Endothelial cell of umbilical vein (primary cell): ENCODE results near the gene PVR. TPM values are rescaled to one million over a fixed set of nuclear protein-coding genes. Genes with fewer than 3 reads are reported as not detected.

Experiments used
- BruUV-seq: library from RNA; stranded (reverse); fragments of 400-500 nt; replicated peaks from 2 replicates; lab custom pipeline; 2021; lab: Mats Ljungman, UMichigan
- CTCF ChIA-PET: fragments of 300-600, 350-600 bp; sonication (Branson Sonifier 250); formaldehyde crosslinking; loops from one replicate; lab custom pipeline; 2021; ENCODE audit warnings: antibody characterized with exemption, inconsistent platforms; lab: Charles Lee
- POLR2A ChIA-PET: fragments of 300-600, 350-600 bp; sonication (Branson Sonifier 250); formaldehyde crosslinking; loops from one replicate; lab custom pipeline; 2021; ENCODE audit warnings: antibody characterized with exemption, inconsistent platforms; lab: Charles Lee
- DNase-seq: peaks from one replicate; pipeline ENCODE4 v3.0.0-alpha.2; 2011; ENCODE audit warnings: low read depth, low spot score
- FAIRE-seq: peaks from 2 replicates; lab custom pipeline; 2011; peaks lifted over from hg19 to GRCh38; lab: Jason Lieb, UNC
- H2AFZ ChIP-seq: 2 replicates; pipeline ENCODE4 v1.6.0; 2012; ENCODE audit warnings: low read depth, low read length, control low read depth, inconsistent platforms
- H3K27ac ChIP-seq: 2 replicates; pipeline ENCODE4 v1.5.1; 2011; ENCODE audit warnings: low read depth, mild to moderate bottlenecking, control low read depth, low read length, moderate library complexity; ENCODE audit not compliant: insufficient read depth
- H3K27me3 ChIP-seq, 2 experiments: 2 replicates each; pipeline versions ENCODE4 v1.6.0 to v1.6.1; 2011; ENCODE audit warnings: low read length in 2 of 2, mixed read lengths in 1 of 2; ENCODE audit not compliant: control insufficient read depth in 2 of 2, insufficient read depth in 2 of 2
- H3K36me3 ChIP-seq, 2 experiments: 2 replicates in 1 of 2; 3 replicates in 1 of 2; pipeline ENCODE4 v1.5.1; 2011; ENCODE audit warnings: low read length in 2 of 2, mild to moderate bottlenecking in 1 of 2, moderate library complexity in 1 of 2; ENCODE audit not compliant: control insufficient read depth in 2 of 2, insufficient read depth in 2 of 2; ENCODE audit errors: extremely low read depth in 1 of 2
- H3K4me1 ChIP-seq: 3 replicates; pipeline ENCODE4 v1.5.1; 2011; ENCODE audit warnings: mild to moderate bottlenecking, low read length; ENCODE audit not compliant: control insufficient read depth, insufficient read depth; ENCODE audit errors: extremely low read depth
- H3K4me2 ChIP-seq: 2 replicates; pipeline ENCODE4 v1.6.1; 2011; ENCODE audit warnings: low read length, control low read depth, mixed read lengths; ENCODE audit not compliant: insufficient read depth
- H3K4me3 ChIP-seq, 3 experiments: fragments of 200-600 bp in 1 of 3; sonication (generic), shearing (Covaris generic) in 1 of 3; replicated peaks in 1 of 3; 2 replicates each; pipeline ENCODE4 v1.5.1; 2011 to 2016; ENCODE audit warnings: control low read depth in 3 of 3, low read length in 3 of 3, mild to moderate bottlenecking in 2 of 3, inconsistent platforms in 1 of 3, low read depth in 1 of 3, moderate library complexity in 1 of 3; ENCODE audit not compliant: insufficient read depth in 1 of 3
- H3K79me2 ChIP-seq: 2 replicates; pipeline ENCODE4 v1.6.0; 2012; ENCODE audit warnings: low read length, inconsistent platforms; ENCODE audit not compliant: control insufficient read depth, insufficient read depth
- H3K9ac ChIP-seq: replicated peaks from 2 replicates; pipeline ENCODE3; 2011; ENCODE audit warnings: low read length, control low read depth; ENCODE audit not compliant: insufficient read depth; ENCODE audit errors: extremely low read depth
- H3K9me1 ChIP-seq: replicated peaks from 3 replicates; pipeline ENCODE4 v1.6.0; 2011; ENCODE audit warnings: mild to moderate bottlenecking, low read length; ENCODE audit not compliant: control insufficient read depth, insufficient read depth; ENCODE audit errors: extremely low read depth
- H3K9me3 ChIP-seq: replicated peaks from 2 replicates; pipeline ENCODE4 v1.5.1; 2012; ENCODE audit warnings: low read length, inconsistent platforms; ENCODE audit not compliant: control insufficient read depth, insufficient read depth
- H4K20me1 ChIP-seq: replicated peaks from 2 replicates; pipeline ENCODE3; 2011; ENCODE audit warnings: mild to moderate bottlenecking, low read length; ENCODE audit not compliant: control insufficient read depth, insufficient read depth; ENCODE audit errors: extremely low read depth
- FOS ChIP-seq: IDR thresholded peaks from 2 replicates; pipeline ENCODE4 v1.6.1; 2011; ENCODE audit warnings: mild to moderate bottlenecking, low read length, moderate library complexity, borderline replicate concordance; ENCODE audit not compliant: insufficient read depth
- GATA2 ChIP-seq: IDR thresholded peaks from 2 replicates; pipeline ENCODE4 v1.7.0; 2011; ENCODE audit warnings: low read depth, mild to moderate bottlenecking, moderate library complexity, mixed read lengths, low read length; ENCODE audit not compliant: insufficient read length, insufficient read depth
- MAX ChIP-seq: IDR thresholded peaks from 2 replicates; pipeline ENCODE4 v1.6.1; 2011; ENCODE audit not compliant: insufficient read depth, insufficient read length
- POLR2A ChIP-seq: IDR thresholded peaks from 2 replicates; pipeline ENCODE4 v1.6.1; 2012; ENCODE audit warnings: low read depth, mild to moderate bottlenecking, control low read depth, low read length
- POLR2AphosphoS5 ChIP-seq: IDR thresholded peaks from 2 replicates; pipeline ENCODE4 v1.6.1; 2012; ENCODE audit warnings: low read depth, mild to moderate bottlenecking, control low read depth, low read length, moderate library complexity; ENCODE audit not compliant: insufficient read depth
- dilution Hi-C: fragments of 300-500 bp; cut with MboI; formaldehyde crosslinking; loops from one replicate; pipeline ENCODE4 v1.15.0; 2019; ENCODE audit warnings: low sequenced_read_pairs; ENCODE audit not compliant: extremely low pct_ligation_motif_present
- intact Hi-C: fragments of 100-400 bp; cut with micrococcal nuclease; formaldehyde crosslinking; loops from one replicate; pipeline ENCODE4 v1.10.0; 2022
- polyA plus RNA-seq, 4 experiments: library from polyadenylated mRNA; depleted of rRNA in 3 of 4; stranded (reverse) in 3 of 4; unstranded in 1 of 4; fragments of >200 nt; gene quantifications; 2 replicates each; pipeline versions ENCODE4 v1.2.1 to v1.2.3, GENCODE V29; 2011 to 2012; ENCODE audit warnings: missing spikeins in 1 of 4
- total RNA-seq: library from RNA; stranded (reverse); gene quantifications from 2 replicates; pipeline ENCODE4 v1.2.3, GENCODE V29; 2021
- TF ChIP-seq, protein P1 (sequence below), 2 donors: IDR thresholded peaks; 1 replicate in 1 of 2; 2 replicates in 1 of 2; pipeline ENCODE4 v1.5.1; 2011; ENCODE audit warnings: low read length in 2 of 2, mild to moderate bottlenecking in 2 of 2, moderate library complexity in 2 of 2, control low read depth in 1 of 2, inconsistent platforms in 1 of 2, low read depth in 1 of 2; ENCODE audit not compliant: insufficient read depth in 1 of 2; ENCODE audit errors: extremely low read depth in 1 of 2

PVR gene
- total and polyA plus RNA-seq, 2 donors (not counting 3 experiments of a cell fraction or from before 2014, with no cell fraction given), result 133 to 226 TPM

- Histone ChIP-seq H3K4me3 (no peak overlapping the region), H4K20me1 (no peaks in the 10 kb centered on the region), H3K79me2 (peaks cover 81% of the 10 kb centered on the region), H3K4me1 (peaks cover 35% of the 10 kb centered on the region), H3K9me3 (no peaks in the 10 kb centered on the region), H3K4me2 (no peak overlapping the region), H3K36me3 (peaks cover 30 to 38% of the 10 kb centered on the region in 2 experiments), H3K27me3 (no peaks in the 10 kb centered on the region), H3K9me1 (no peaks in the 10 kb centered on the region), H2AFZ (no peak overlapping the region), H3K9ac (no peak overlapping the region), H3K27ac (peak overlapping the region; percentile 21)
- BruUV-seq, result no TSS peak
- ChIA-PET POLR2A (interaction anchor here (0.6 to 1.8 kb wide), 4 partner anchors 23 to 961 kb away, joined by 3 to 7 read pairs (median 5); no protein-coding TSS in a partner anchor), CTCF (interaction anchor here (0.7 to 3.4 kb wide), 12 partner anchors 8 to 122 kb away, joined by 3 to 34 read pairs (median 6); no protein-coding TSS in a partner anchor)
- TF ChIP-seq POLR2A (no peak), FOS (peak; percentile 9), MAX (no peak), GATA2 (no peak), POLR2AphosphoS5 (no peak)
- TF ChIP-seq, protein P1, sequence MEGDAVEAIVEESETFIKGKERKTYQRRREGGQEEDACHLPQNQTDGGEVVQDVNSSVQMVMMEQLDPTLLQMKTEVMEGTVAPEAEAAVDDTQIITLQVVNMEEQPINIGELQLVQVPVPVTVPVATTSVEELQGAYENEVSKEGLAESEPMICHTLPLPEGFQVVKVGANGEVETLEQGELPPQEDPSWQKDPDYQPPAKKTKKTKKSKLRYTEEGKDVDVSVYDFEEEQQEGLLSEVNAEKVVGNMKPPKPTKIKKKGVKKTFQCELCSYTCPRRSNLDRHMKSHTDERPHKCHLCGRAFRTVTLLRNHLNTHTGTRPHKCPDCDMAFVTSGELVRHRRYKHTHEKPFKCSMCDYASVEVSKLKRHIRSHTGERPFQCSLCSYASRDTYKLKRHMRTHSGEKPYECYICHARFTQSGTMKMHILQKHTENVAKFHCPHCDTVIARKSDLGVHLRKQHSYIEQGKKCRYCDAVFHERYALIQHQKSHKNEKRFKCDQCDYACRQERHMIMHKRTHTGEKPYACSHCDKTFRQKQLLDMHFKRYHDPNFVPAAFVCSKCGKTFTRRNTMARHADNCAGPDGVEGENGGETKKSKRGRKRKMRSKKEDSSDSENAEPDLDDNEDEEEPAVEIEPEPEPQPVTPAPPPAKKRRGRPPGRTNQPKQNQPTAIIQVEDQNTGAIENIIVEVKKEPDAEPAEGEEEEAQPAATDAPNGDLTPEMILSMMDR (IDR thresholded peaks at IDR 0.05; ENCODE audit: extremely low read depth in 1 of 2, insufficient read depth in 1 of 2, low read depth in 1 of 2, low read length in 2 of 2), result no peak
- peak; percentile 46 for DNase-seq
- intact Hi-C loops, result no loop called here
- FAIRE-seq, result peak; percentile 80
- dilution Hi-C loops, result no loop called here
Observed at GRCh38 chr19:44648631-44649251, 5.0 kb downstream of the PVR start.
